Endodermal cell (in vitro differentiated cells): ENCODE results near the gene PSMC6. TPM values are rescaled to one million over a fixed set of nuclear protein-coding genes. Genes with fewer than 3 reads are reported as not detected.

Experiments used
- DNase-seq: peaks from one replicate; pipeline ENCODE4 v3.0.0-alpha.2; 2017
- H3K27ac ChIP-seq: 2 replicates; pipeline ENCODE4 v1.5.1; 2013; ENCODE audit warnings: mild to moderate bottlenecking, low read depth, low read length, moderate library complexity
- H3K27me3 ChIP-seq: 2 replicates; pipeline ENCODE4 v1.6.1; 2013; ENCODE audit warnings: mild to moderate bottlenecking, low read length, moderate library complexity; ENCODE audit not compliant: insufficient read depth, control insufficient read depth, poor library complexity, severe bottlenecking
- H3K36me3 ChIP-seq: 2 replicates; pipeline ENCODE4 v1.7.0; 2013; ENCODE audit warnings: mild to moderate bottlenecking, low read length, moderate library complexity; ENCODE audit not compliant: control insufficient read depth, insufficient read depth
- H3K4me1 ChIP-seq: one replicate; pipeline ENCODE4 v1.7.0; 2013; ENCODE audit warnings: low read length; ENCODE audit not compliant: control insufficient read depth, insufficient read depth
- H3K4me3 ChIP-seq: 2 replicates; pipeline ENCODE4 v1.5.1; 2013; ENCODE audit warnings: mild to moderate bottlenecking, low read length, moderate library complexity
- H3K9ac ChIP-seq: 2 replicates; pipeline ENCODE4 v1.6.1; 2013; ENCODE audit warnings: mild to moderate bottlenecking, low read length, moderate library complexity; ENCODE audit not compliant: poor library complexity, severe bottlenecking; ENCODE audit errors: extremely low read depth
- H3K9me3 ChIP-seq: 2 replicates; pipeline ENCODE4 v1.6.1; 2013; ENCODE audit warnings: mild to moderate bottlenecking, low read length, moderate library complexity; ENCODE audit not compliant: control insufficient read depth
- H3K27ac Mint-ChIP-seq: 2 replicates; pipeline ENCODE4 v1.8.0; 2020; ENCODE audit warnings: mixed read lengths
- H3K27me3 Mint-ChIP-seq: 2 replicates; pipeline ENCODE4 v1.8.0; 2021; ENCODE audit warnings: mild to moderate bottlenecking, mixed read lengths; ENCODE audit not compliant: insufficient read depth
- H3K36me3 Mint-ChIP-seq: 2 replicates; pipeline ENCODE4 v1.8.0; 2020; ENCODE audit warnings: low read depth, mixed read lengths
- H3K4me1 Mint-ChIP-seq: 2 replicates; pipeline ENCODE4 v1.8.0; 2020; ENCODE audit warnings: mixed read lengths
- H3K4me3 Mint-ChIP-seq: 2 replicates; pipeline ENCODE4 v1.8.0; 2020; ENCODE audit warnings: mild to moderate bottlenecking, moderate library complexity, mixed read lengths
- H3K9me3 Mint-ChIP-seq: 2 replicates; pipeline ENCODE4 v1.8.0; 2020; ENCODE audit warnings: mild to moderate bottlenecking, mixed read lengths
- WGBS, 2 experiments: methylation state at CpG; one replicate each; pipeline versions ENCODE4 v1.1.5 to v1.1.7; 2013; ENCODE audit warnings: missing lambda C conversion rate in 2 of 2, mixed read lengths in 1 of 2; ENCODE audit not compliant: insufficient coverage in 1 of 2, insufficient read length in 1 of 2; 5-methylcytosine and 5-hydroxymethylcytosine counted together
- total RNA-seq, 2 donors: library from RNA; stranded (reverse); fragmentation: NEBNext Ultra II Directional in 1 of 2; extraction: Animal tissue kit (Norgen Biotek cat#: 25700) in 1 of 2; gene quantifications; 2 replicates in 1 of 2; 3 replicates in 1 of 2; pipeline ENCODE4 v1.2.1, GENCODE V29; 2021
- TF ChIP-seq, protein P1 (sequence below): fragments of 200-600 bp; sonication (generic); conservative IDR thresholded peaks from 2 replicates; pipeline ENCODE4 v1.5.0; 2021; ENCODE audit warnings: antibody characterized with exemption, mild to moderate bottlenecking

Gene PSMC6
- total RNA-seq, 2 donors from 2014 or later, result 102 to 121 TPM

DNA sequence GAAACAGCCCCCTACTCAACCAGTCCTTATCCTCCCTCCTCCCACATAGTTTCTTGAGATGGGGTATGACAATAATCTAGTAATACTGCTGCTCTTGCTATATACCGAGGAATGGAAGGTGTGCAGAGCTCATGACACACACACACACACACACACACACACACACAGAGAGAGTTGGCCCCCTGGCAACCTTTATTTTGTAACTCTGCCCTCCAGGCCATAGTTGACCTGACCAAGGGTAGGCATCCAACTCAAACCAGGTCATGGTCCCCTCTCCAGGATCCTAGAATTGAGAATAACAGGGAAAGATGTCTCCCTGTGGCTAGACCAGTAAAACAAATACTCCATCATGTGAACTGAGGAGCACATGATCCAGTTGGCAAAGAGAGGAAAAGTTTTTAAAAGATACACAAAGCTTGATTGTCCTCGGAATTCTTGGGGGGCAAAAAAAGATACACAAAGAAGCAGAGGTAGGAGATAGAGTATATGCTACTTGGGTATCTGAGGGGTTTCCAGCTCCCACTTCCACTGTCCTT lies 22.9 kb upstream of the PSMC6 start:
- no peak overlapping the region for H3K9ac ChIP-seq
- no peak overlapping the region for H3K4me3 ChIP-seq
- Mint-ChIP-seq H3K27me3 (no peaks in the 10 kb centered on the region), H3K4me3 (no peak overlapping the region), H3K9me3 (no peaks in the 10 kb centered on the region), H3K4me1 (peaks cover 40% of the 10 kb centered on the region), H3K27ac (no peak overlapping the region), H3K36me3 (peaks cover 6% of the 10 kb centered on the region)
- no peak overlapping the region for H3K27ac ChIP-seq
- 88 to 89% methylated on average over 1 of the region's 2 CpGs for WGBS, 2 experiments
- H3K27me3 ChIP-seq, result no peaks in the 10 kb centered on the region
- peaks cover 5% of the 10 kb centered on the region for H3K4me1 ChIP-seq
- H3K9me3 ChIP-seq, result no peaks in the 10 kb centered on the region
- DNase-seq, result no peak
- H3K36me3 ChIP-seq, result peaks cover 5% of the 10 kb centered on the region
- TF ChIP-seq, protein P1, sequence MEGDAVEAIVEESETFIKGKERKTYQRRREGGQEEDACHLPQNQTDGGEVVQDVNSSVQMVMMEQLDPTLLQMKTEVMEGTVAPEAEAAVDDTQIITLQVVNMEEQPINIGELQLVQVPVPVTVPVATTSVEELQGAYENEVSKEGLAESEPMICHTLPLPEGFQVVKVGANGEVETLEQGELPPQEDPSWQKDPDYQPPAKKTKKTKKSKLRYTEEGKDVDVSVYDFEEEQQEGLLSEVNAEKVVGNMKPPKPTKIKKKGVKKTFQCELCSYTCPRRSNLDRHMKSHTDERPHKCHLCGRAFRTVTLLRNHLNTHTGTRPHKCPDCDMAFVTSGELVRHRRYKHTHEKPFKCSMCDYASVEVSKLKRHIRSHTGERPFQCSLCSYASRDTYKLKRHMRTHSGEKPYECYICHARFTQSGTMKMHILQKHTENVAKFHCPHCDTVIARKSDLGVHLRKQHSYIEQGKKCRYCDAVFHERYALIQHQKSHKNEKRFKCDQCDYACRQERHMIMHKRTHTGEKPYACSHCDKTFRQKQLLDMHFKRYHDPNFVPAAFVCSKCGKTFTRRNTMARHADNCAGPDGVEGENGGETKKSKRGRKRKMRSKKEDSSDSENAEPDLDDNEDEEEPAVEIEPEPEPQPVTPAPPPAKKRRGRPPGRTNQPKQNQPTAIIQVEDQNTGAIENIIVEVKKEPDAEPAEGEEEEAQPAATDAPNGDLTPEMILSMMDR, result no peak

DNA sequence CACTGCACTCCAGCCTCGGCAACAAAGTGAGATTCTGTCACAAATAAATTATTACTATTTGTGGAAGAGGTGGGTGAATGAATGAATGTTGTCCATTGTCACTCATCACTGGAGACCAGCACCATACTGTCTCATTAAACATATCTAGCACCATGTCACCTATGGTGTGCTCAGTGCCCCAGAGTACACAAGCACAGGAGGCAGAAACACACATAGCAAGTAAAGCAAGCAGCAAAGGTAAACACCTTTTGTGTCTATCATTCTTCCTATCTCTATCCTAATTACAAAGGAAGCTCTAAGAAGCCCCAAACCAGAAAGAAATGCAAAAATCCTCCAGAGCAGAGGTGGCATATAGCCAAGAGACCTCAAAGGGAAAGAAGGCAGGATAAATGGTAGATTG lies 20.8 kb upstream of the PSMC6 start:
- DNase-seq, result no peak
- no peaks in the 10 kb centered on the region for H3K9me3 Mint-ChIP-seq
- no peaks in the 10 kb centered on the region for H3K27me3 Mint-ChIP-seq
- no peaks in the 10 kb centered on the region for H3K9me3 ChIP-seq
- H3K4me3 ChIP-seq, result no peak overlapping the region
- no peak overlapping the region for H3K27ac ChIP-seq
- TF ChIP-seq, protein P1, result no peak
- WGBS, 2 experiments, result no CpG with 5 or more reads among the region's 1 CpG
- H3K4me1 Mint-ChIP-seq, result peaks cover 44% of the 10 kb centered on the region
- no peaks in the 10 kb centered on the region for H3K36me3 ChIP-seq
- no peak overlapping the region for H3K9ac ChIP-seq
- peak overlapping the region; percentile 3 for H3K27ac Mint-ChIP-seq
- H3K4me1 ChIP-seq, result peaks cover 5% of the 10 kb centered on the region
- peaks cover 5% of the 10 kb centered on the region for H3K36me3 Mint-ChIP-seq
- peak overlapping the region; percentile 1 for H3K4me3 Mint-ChIP-seq
- no peaks in the 10 kb centered on the region for H3K27me3 ChIP-seq

DNA sequence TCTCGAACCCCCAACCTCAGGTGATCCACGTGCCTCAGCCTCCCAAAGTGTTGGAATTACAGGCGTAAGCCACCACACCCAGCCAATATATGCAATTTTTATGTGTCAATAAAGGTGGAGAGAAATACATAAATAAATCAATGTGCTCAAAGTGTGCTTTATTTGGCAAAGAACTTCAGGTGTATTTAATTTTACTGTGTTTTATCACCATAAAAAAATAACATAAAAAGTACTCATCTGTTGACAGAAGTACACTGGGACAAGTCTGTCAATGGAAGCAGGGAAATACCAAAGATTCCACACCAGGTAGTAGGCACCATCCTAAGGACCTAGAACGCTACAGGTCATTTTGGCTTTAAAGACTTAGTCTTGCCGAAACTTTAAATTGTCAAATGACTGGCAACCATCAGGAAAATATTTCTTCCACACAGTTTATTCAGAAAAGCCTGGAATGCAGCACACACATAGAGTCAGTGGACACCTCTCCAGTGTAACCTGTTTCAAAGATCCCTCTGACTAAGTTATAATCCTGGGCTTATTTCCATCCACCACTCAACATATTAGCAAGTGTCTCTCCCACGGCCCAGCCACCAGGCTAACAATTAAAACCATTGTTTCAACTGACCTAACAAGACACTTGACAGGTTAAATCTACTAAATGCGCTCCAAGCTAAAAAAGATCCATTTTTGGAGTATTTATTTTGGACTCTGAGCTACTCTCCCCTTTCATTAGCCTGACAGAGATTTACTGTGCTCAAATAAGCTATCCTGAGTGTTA lies 15.8 kb upstream of the PSMC6 start:
- Histone ChIP-seq H3K9ac (no peak overlapping the region), H3K9me3 (no peaks in the 10 kb centered on the region), H3K4me1 (no peaks in the 10 kb centered on the region), H3K27ac (no peak overlapping the region), H3K4me3 (no peak overlapping the region), H3K36me3 (no peaks in the 10 kb centered on the region), H3K27me3 (no peaks in the 10 kb centered on the region)
- TF ChIP-seq, protein P1, result no peak
- Mint-ChIP-seq H3K36me3 (peaks cover 4% of the 10 kb centered on the region), H3K27ac (no peak overlapping the region), H3K4me1 (peaks cover 57% of the 10 kb centered on the region), H3K4me3 (no peak overlapping the region), H3K27me3 (peaks cover 3% of the 10 kb centered on the region), H3K9me3 (no peaks in the 10 kb centered on the region)
- 92 to 93% methylated on average over 4 to 7 of the region's 7 CpGs for WGBS, 2 experiments
- DNase-seq, result no peak
